ENCODE results near the gene MYOM1.

MYOM1 gene

DNA sequence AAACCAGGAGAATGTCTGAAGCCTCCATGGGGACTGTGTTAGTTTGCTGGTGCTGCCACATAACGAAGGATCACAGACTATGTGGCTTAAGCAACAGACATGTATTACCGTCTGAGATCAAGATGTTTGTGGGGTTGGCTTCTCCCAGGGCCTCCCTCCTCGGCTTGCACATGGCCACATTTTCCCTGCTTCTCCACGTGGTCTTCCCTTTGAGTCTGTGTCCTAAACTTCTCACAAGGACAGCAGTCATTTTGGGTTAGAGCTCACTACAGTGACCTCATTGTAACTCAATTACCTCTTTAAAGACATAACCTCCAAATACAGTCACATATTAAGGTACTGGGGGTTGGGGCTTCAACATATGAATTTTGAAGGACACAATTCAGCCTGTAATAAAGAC lies 162.2 kb downstream of the MYOM1 start:
- no peaks in the 10 kb centered on the region for H3K4me1 ChIP-seq
- H3K27me3 ChIP-seq, result no peaks in the 10 kb centered on the region
- no peak for DNase-seq
- no peak overlapping the region for H3K4me3 ChIP-seq (ENCODE audit: low read depth, low read length)
- no peaks in the 10 kb centered on the region for H3K36me3 ChIP-seq
- TF ChIP-seq, protein P1, sequence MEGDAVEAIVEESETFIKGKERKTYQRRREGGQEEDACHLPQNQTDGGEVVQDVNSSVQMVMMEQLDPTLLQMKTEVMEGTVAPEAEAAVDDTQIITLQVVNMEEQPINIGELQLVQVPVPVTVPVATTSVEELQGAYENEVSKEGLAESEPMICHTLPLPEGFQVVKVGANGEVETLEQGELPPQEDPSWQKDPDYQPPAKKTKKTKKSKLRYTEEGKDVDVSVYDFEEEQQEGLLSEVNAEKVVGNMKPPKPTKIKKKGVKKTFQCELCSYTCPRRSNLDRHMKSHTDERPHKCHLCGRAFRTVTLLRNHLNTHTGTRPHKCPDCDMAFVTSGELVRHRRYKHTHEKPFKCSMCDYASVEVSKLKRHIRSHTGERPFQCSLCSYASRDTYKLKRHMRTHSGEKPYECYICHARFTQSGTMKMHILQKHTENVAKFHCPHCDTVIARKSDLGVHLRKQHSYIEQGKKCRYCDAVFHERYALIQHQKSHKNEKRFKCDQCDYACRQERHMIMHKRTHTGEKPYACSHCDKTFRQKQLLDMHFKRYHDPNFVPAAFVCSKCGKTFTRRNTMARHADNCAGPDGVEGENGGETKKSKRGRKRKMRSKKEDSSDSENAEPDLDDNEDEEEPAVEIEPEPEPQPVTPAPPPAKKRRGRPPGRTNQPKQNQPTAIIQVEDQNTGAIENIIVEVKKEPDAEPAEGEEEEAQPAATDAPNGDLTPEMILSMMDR (IDR thresholded peaks at IDR 0.05; ENCODE audit: low read depth, low read length), result no peak
- no peaks in the 10 kb centered on the region for H3K9me3 ChIP-seq

DNA sequence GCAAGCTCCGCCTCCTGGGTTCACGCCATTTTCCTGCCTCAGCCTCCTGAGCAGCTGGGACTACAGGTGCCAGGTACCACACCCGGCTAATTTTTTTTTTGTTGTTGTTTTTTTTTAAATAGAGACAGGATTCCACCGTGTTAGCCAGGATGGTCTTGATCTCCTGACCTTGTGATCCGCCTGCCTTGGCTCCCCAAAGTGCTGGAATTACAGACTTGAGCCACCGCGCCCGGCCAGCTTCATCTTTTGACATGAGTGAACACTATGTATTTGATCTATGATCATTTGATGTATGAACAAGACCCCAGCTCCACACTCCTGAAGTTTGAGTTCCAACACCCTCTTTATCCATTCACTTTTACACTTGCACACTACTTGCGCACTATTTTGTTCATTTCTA lies 163.5 kb downstream of the MYOM1 start:
- H3K27me3 ChIP-seq, result no peaks in the 10 kb centered on the region
- H3K4me1 ChIP-seq, result no peaks in the 10 kb centered on the region
- H3K4me3 ChIP-seq (ENCODE audit: low read depth, low read length), result no peak overlapping the region
- TF ChIP-seq, protein P1 (IDR thresholded peaks at IDR 0.05; ENCODE audit: low read depth, low read length), result no peak
- DNase-seq, result no peak
- H3K36me3 ChIP-seq, result no peaks in the 10 kb centered on the region
- H3K9me3 ChIP-seq, result no peaks in the 10 kb centered on the region

DNA sequence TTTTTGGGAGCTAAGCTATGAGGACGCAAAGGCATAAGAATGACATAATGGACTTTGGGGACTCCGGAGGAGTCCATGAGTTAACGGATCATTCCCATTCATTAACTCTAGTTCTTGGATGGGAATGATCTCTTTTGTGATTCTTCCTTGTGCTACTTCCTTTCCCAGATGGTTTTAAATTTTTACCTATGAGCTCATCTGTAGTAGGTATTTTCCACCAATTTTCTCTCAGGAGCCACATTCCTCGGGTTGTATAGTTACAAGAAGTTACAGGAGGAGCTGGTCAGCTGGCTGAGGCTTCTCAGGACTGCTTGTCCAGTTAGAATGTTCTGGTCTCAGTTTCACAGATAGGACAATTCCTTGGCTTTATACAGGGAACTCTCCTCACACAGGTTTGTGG lies 164.0 kb downstream of the MYOM1 start:
- TF ChIP-seq, protein P1 (IDR thresholded peaks at IDR 0.05; ENCODE audit: low read depth, low read length), result no peak
- Histone ChIP-seq H3K9me3 (no peaks in the 10 kb centered on the region), H3K27me3 (no peaks in the 10 kb centered on the region), H3K4me1 (no peaks in the 10 kb centered on the region), H3K36me3 (no peaks in the 10 kb centered on the region), H3K4me3 (ENCODE audit: low read depth, low read length) (no peak overlapping the region)
- DNase-seq, result no peak

DNA sequence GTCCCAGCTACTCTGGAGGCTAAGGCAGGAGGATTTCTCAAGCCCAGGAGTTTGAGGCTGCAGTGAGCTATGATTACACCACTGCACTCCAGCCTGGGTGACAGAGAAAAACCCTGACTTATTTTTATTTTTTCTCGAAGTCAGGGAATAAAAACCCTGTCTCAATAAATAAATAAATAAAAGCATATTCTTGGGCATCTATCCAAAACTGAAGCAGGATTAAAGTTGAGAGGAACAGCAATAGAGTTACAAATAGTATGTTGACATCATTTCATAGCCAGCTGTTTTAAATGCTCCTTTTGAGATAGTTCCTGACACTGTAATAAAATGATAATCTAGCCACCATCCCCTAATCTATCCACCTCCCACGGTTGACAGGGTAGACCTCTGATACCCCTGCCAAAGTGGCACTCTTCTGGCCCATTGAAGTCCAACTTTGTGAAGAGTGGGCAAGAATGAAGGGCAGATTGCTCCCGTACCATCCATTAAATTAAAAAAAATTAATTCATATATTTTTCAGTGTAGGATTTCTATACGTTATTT lies 164.5 kb downstream of the MYOM1 start:
- H3K4me1 ChIP-seq, result no peaks in the 10 kb centered on the region
- H3K27me3 ChIP-seq, result no peaks in the 10 kb centered on the region
- TF ChIP-seq, protein P1 (IDR thresholded peaks at IDR 0.05; ENCODE audit: low read depth, low read length), result no peak
- no peaks in the 10 kb centered on the region for H3K36me3 ChIP-seq
- H3K4me3 ChIP-seq (ENCODE audit: low read depth, low read length), result no peak overlapping the region
- H3K9me3 ChIP-seq, result no peaks in the 10 kb centered on the region
- no peak for DNase-seq

DNA sequence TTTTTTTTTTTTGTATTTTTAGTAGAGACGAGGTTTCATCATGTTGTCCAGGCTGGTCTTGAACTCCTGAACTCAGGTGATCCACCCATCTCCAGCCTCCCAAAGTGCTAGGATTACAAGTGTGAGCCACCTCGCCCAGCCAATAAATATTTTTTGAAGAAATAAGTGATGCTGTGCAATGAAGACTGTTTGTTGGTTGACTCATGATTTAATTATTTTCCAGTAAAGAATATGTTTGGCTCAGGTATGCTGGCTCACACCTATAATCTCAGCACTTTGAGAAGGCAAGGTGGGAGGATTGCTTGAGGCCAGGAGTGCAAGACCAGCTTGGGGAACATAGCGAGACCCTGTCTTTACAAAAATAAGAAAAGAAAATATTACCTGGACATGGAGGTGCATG lies 165.0 kb downstream of the MYOM1 start:
- no peaks in the 10 kb centered on the region for H3K9me3 ChIP-seq
- no peaks in the 10 kb centered on the region for H3K4me1 ChIP-seq
- no peak overlapping the region for H3K4me3 ChIP-seq (ENCODE audit: low read depth, low read length)
- TF ChIP-seq, protein P1 (IDR thresholded peaks at IDR 0.05; ENCODE audit: low read depth, low read length), result no peak
- DNase-seq, result no peak
- no peaks in the 10 kb centered on the region for H3K27me3 ChIP-seq
- H3K36me3 ChIP-seq, result no peaks in the 10 kb centered on the region

DNA sequence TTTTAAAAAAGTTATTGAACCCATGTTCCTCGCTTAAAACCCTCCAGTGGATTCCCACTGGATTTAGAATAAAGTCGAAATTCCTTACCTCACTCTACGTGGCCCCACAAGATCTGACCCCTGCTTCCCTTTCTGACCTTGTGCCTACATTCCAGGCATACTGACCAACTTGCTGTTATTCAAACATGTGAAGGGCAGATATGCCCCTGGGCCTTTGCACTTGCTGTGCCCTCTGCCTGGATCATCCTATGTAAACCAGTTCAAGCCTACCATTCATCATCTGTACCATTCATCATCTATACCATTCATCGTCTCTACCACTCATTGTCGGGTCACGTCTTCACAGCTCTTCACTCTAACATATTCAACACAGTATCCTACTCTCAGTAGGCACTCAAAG lies 165.6 kb downstream of the MYOM1 start:
- TF ChIP-seq, protein P1 (IDR thresholded peaks at IDR 0.05; ENCODE audit: low read depth, low read length), result no peak
- Histone ChIP-seq H3K27me3 (no peaks in the 10 kb centered on the region), H3K4me1 (no peaks in the 10 kb centered on the region)

More for the DNA sequence above, 165.6 kb downstream of the MYOM1 start:
- Histone ChIP-seq H3K9me3 (no peaks in the 10 kb centered on the region), H3K4me3 (ENCODE audit: low read depth, low read length) (no peak overlapping the region), H3K36me3 (no peaks in the 10 kb centered on the region)
- no peak for DNase-seq

Measured in BE2C (cell line).